Measurements from ENCODE around the gene PNKP.

The PNKP gene

DNA sequence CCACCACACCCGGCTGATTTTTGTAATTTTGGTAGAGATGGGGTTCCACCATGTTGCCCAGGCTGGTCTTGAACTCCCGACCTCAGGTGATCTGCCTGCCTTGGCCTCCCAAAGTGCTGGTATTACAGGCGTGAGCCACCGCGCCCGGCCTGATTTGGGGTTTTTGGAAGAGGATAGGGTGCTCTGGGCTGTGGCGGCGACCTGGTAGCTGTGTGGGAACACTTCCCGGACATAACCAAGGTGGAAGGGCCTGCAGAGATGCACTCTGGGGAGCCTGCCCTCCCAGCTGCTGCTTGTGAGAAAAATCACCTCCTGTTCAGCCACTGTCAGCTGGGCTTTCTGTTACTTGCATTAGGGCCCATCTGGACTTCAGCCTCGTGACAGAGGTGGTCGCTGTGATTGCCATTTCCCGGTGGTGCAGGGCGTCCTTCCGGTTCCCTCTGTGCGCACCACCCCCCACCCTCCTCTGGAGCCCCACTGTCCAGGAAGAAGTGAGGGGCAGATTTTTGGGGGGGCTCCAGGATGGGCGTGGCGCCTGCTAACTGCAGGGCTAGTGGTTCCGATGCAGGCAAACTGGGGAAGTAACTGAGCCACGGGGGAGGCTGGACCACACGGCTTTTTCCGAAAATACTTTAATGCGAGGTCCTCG, 21.8 kb upstream of the PNKP start:
- Histone ChIP-seq H3K27me3 (ENCODE audit: control insufficient read depth, insufficient read depth, low read length) (peaks cover 5% of the 10 kb centered on the region; the same call in 1 of the 2 replicates), H3K36me3 (ENCODE audit: control insufficient read depth, insufficient read depth, low read length) (peaks cover 19% of the 10 kb centered on the region), H3K9ac (ENCODE audit: low read depth, low read length) (no peak overlapping the region), H3K4me3 (ENCODE audit: low read depth, low read length) (no peak overlapping the region), H3K9me3 (ENCODE audit: control insufficient read depth, insufficient read depth, low read length) (no peaks in the 10 kb centered on the region), H3K4me1 (ENCODE audit: control insufficient read depth, insufficient read depth, low read length) (peaks cover 6% of the 10 kb centered on the region; the same call in 1 of the 2 replicates), H3K27ac (ENCODE audit: low read depth, low read length) (no peak overlapping the region)

DNA sequence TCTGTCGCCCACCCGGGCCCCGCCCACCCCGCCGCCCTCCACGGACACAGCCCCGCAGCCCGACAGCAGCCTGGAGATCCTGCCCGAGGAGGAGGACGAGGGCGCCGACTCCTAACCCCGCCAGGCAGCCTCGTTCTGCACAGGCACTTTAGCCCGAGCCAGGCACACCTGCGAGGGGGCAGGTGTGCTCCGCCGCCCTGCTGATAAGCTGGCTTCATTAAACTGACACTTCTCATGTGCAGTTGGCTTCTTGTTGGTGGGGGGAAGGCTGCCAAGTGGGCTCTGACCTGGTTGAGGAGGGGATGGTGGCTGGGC, 21.1 kb upstream of the PNKP start:
- H3K27me3 ChIP-seq (ENCODE audit: control insufficient read depth, insufficient read depth, low read length) = peaks cover 5% of the 10 kb centered on the region; the same call in 1 of the 2 replicates
- H3K4me1 ChIP-seq (ENCODE audit: control insufficient read depth, insufficient read depth, low read length) = peaks cover 6% of the 10 kb centered on the region; the same call in 1 of the 2 replicates
- H3K4me3 ChIP-seq (ENCODE audit: low read depth, low read length) = no peak overlapping the region
- no peak overlapping the region for H3K9ac ChIP-seq (ENCODE audit: low read depth, low read length)
- no peak overlapping the region for H3K27ac ChIP-seq (ENCODE audit: low read depth, low read length)
- H3K36me3 ChIP-seq (ENCODE audit: control insufficient read depth, insufficient read depth, low read length) = peaks cover 26% of the 10 kb centered on the region
- no peaks in the 10 kb centered on the region for H3K9me3 ChIP-seq (ENCODE audit: control insufficient read depth, insufficient read depth, low read length)

DNA sequence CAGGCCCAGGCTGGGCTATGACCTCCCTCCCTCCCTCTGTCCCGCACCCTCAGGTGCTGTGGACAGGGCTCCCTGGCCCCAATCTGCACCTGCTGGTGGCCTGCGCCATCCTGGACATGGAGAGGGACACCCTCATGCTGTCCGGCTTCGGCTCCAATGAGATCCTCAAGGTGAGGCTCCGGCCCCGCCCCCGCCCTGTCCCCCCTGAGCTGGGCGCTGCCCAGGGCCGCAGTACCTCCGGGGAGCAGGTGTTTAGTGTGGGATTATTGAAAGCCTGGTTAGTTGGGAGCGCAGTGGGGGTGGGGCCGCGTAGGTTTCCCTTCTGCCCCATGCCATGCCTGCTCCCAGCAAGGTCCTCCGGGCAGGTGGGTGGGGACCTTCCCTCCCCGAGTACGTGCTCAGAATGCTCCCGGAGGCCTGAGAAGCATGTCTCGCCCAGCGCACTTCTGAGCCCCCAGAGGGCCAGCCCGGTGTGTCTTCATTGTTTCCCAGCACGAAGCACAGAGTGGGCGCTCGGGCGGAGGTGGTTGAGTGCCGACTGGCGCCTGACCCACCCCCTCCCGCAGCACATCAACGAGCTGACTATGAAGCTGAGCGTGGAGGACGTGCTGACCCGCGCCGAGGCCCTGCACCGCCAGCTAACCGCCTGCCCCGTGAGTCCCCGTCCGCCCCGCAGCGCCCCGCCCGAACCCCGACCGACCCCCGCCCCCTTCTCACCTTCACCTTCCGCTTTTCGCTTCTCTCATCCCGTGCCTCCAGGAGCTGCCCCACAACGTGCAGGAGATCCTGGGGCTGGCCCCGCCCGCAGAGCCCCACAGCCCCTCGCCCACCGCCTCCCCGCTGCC, 20.5 kb upstream of the PNKP start:
- Histone ChIP-seq H3K9ac (ENCODE audit: low read depth, low read length) (no peak overlapping the region), H3K27me3 (ENCODE audit: control insufficient read depth, insufficient read depth, low read length) (peaks cover 5% of the 10 kb centered on the region; the same call in 1 of the 2 replicates), H3K4me1 (ENCODE audit: control insufficient read depth, insufficient read depth, low read length) (peaks cover 6% of the 10 kb centered on the region; the same call in 1 of the 2 replicates), H3K4me3 (ENCODE audit: low read depth, low read length) (no peak overlapping the region), H3K9me3 (ENCODE audit: control insufficient read depth, insufficient read depth, low read length) (no peaks in the 10 kb centered on the region), H3K36me3 (ENCODE audit: control insufficient read depth, insufficient read depth, low read length) (peaks cover 32% of the 10 kb centered on the region), H3K27ac (ENCODE audit: low read depth, low read length) (no peak overlapping the region)

DNA sequence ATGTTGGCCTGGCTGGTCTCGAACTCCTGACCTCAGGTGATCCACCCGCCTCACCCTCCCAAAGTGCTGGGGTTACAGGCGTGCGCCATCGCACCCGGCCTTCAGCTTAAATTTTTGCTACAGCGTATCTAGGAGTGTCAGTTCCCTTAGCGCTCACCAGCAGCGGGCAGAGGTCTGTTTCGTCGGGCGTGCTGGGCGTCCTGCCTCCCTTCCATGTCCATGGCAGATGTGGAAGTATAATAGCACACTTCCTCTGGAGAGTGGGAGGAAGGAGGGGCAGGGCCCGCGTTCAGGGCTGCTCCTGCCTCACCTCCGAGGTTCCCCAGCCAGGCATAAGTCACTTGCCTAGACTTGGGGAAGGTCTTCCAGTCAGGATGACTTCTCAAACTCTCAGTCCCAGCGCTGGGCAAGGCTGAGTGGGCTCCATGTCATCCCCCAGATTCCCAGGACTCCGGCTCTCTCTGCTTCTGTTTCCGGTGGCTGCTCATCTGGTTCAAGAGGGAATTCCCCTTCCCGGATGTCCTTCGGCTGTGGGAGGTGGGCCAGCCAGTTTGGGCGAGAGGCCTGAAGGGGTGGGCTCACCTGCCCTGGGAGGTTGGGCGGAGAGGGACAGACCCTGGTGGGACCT, 19.8 kb upstream of the PNKP start:
- H3K9me3 ChIP-seq (ENCODE audit: control insufficient read depth, insufficient read depth, low read length) = no peaks in the 10 kb centered on the region
- peaks cover 39% of the 10 kb centered on the region for H3K36me3 ChIP-seq (ENCODE audit: control insufficient read depth, insufficient read depth, low read length)
- H3K4me1 ChIP-seq (ENCODE audit: control insufficient read depth, insufficient read depth, low read length) = peaks cover 6% of the 10 kb centered on the region; the same call in 1 of the 2 replicates
- no peak overlapping the region for H3K27ac ChIP-seq (ENCODE audit: low read depth, low read length)
- no peak overlapping the region for H3K9ac ChIP-seq (ENCODE audit: low read depth, low read length)
- H3K4me3 ChIP-seq (ENCODE audit: low read depth, low read length) = no peak overlapping the region
- peaks cover 5% of the 10 kb centered on the region; the same call in 1 of the 2 replicates for H3K27me3 ChIP-seq (ENCODE audit: control insufficient read depth, insufficient read depth, low read length)

DNA sequence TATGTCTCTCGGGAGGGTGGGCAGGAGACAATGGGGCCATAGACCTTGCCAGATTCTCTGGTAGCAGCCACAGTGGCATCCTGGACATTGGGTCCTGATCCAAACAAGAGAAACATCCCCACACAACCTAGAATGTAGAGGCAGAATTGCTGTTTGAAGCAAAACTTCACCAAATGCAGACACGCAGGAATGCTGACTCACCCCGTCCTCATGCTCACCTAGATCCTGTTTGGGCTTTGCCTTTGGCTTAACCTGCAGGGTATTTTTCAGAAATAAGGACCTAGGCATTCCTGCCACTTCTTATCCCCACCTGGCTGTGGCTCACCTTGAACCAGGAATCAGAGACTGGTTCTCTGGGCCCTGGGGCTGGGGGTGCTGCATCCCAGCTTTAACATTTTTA, 17.4 kb upstream of the PNKP start:
- H3K27ac ChIP-seq (ENCODE audit: low read depth, low read length) = peak overlapping the region; percentile 5
- no peaks in the 10 kb centered on the region for H3K4me1 ChIP-seq (ENCODE audit: control insufficient read depth, insufficient read depth, low read length)

DNA sequence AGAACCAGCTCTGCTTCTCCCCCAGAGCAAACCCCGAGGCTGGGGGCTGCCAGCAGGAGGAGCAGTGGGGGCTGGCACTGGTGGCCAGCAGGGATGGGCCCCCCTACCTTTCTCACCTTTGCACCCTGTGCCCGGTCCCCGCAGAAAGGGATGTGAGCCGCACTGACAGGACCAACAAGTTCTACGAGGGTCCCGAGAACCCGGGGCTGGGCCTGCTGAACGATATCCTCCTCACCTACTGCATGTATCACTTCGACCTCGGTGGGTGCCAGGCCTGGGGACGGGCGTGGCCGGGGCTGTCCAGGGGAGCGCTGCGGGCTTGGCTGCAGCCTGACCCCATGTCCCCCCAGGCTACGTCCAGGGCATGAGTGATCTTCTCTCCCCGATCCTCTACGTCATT, 16.7 kb upstream of the PNKP start:
- H3K4me1 ChIP-seq (ENCODE audit: control insufficient read depth, insufficient read depth, low read length) = peaks cover 2% of the 10 kb centered on the region; the same call in 1 of the 2 replicates
- H3K4me3 ChIP-seq (ENCODE audit: low read depth, low read length) = no peak overlapping the region
- H3K36me3 ChIP-seq (ENCODE audit: control insufficient read depth, insufficient read depth, low read length) = peaks cover 68% of the 10 kb centered on the region
- no peak overlapping the region for H3K9ac ChIP-seq (ENCODE audit: low read depth, low read length)
- no peak overlapping the region for H3K27ac ChIP-seq (ENCODE audit: low read depth, low read length)
- H3K9me3 ChIP-seq (ENCODE audit: control insufficient read depth, insufficient read depth, low read length) = no peaks in the 10 kb centered on the region
- H3K27me3 ChIP-seq (ENCODE audit: control insufficient read depth, insufficient read depth, low read length) = peaks cover under 1% of the 10 kb centered on the region; the same call in 1 of the 2 replicates

More for the DNA sequence above, 17.4 kb upstream of the PNKP start:
- Histone ChIP-seq H3K9ac (ENCODE audit: low read depth, low read length) (no peak overlapping the region), H3K4me3 (ENCODE audit: low read depth, low read length) (no peak overlapping the region), H3K27me3 (ENCODE audit: control insufficient read depth, insufficient read depth, low read length) (peaks cover 5% of the 10 kb centered on the region; the same call in 1 of the 2 replicates), H3K9me3 (ENCODE audit: control insufficient read depth, insufficient read depth, low read length) (no peaks in the 10 kb centered on the region), H3K36me3 (ENCODE audit: control insufficient read depth, insufficient read depth, low read length) (peaks cover 62% of the 10 kb centered on the region)

DNA sequence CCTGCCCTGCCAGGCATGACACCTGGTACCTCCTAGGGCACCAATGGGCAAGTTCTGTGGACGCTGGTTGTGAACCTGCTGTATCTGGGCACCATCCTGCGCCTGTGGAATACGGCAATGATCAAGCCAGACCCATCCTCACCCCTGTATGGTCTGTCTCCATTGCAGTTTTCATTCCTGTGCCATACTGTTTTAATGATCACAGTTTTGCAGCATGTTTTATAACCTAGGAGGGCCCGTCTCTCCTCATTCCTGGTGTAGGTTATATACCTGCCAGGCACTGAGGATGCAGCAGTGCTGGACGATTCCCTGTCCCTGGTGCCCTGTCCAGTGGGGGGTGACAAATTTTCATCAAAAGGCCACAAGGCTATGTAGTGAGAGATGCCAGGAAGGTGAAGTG, 15.7 kb upstream of the PNKP start:
- H3K4me1 ChIP-seq (ENCODE audit: control insufficient read depth, insufficient read depth, low read length) = peaks cover 10% of the 10 kb centered on the region; the same call in 1 of the 2 replicates
- H3K9ac ChIP-seq (ENCODE audit: low read depth, low read length) = no peak overlapping the region
- H3K36me3 ChIP-seq (ENCODE audit: control insufficient read depth, insufficient read depth, low read length) = peaks cover 72% of the 10 kb centered on the region
- no peaks in the 10 kb centered on the region for H3K9me3 ChIP-seq (ENCODE audit: control insufficient read depth, insufficient read depth, low read length)
- no peak overlapping the region for H3K27ac ChIP-seq (ENCODE audit: low read depth, low read length)
- no peaks in the 10 kb centered on the region for H3K27me3 ChIP-seq (ENCODE audit: control insufficient read depth, insufficient read depth, low read length)
- no peak overlapping the region for H3K4me3 ChIP-seq (ENCODE audit: low read depth, low read length)

DNA sequence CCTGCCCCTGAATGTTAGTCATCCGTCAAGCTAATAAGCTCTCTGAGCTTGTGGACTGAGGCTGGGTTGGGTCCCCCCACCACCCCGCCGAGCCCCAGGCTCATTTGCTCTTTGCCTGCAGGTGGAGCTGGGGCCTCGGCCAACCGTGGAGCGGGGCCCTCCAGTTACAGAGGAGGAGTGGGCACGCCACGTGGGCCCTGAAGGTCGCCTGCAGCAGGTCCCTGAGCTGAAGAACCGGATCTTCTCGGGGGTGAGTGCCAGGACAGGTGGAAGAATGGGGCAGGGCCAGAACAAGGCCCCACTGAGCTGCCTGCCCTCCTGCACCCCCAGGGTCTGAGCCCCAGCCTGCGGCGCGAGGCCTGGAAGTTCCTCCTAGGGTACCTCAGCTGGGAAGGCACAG, 15.3 kb upstream of the PNKP start:
- Histone ChIP-seq H3K9ac (ENCODE audit: low read depth, low read length) (no peak overlapping the region), H3K36me3 (ENCODE audit: control insufficient read depth, insufficient read depth, low read length) (peaks cover 72% of the 10 kb centered on the region), H3K4me1 (ENCODE audit: control insufficient read depth, insufficient read depth, low read length) (peaks cover 10% of the 10 kb centered on the region; the same call in 1 of the 2 replicates), H3K27me3 (ENCODE audit: control insufficient read depth, insufficient read depth, low read length) (no peaks in the 10 kb centered on the region), H3K27ac (ENCODE audit: low read depth, low read length) (no peak overlapping the region), H3K9me3 (ENCODE audit: control insufficient read depth, insufficient read depth, low read length) (no peaks in the 10 kb centered on the region), H3K4me3 (ENCODE audit: low read depth, low read length) (no peak overlapping the region)

DNA sequence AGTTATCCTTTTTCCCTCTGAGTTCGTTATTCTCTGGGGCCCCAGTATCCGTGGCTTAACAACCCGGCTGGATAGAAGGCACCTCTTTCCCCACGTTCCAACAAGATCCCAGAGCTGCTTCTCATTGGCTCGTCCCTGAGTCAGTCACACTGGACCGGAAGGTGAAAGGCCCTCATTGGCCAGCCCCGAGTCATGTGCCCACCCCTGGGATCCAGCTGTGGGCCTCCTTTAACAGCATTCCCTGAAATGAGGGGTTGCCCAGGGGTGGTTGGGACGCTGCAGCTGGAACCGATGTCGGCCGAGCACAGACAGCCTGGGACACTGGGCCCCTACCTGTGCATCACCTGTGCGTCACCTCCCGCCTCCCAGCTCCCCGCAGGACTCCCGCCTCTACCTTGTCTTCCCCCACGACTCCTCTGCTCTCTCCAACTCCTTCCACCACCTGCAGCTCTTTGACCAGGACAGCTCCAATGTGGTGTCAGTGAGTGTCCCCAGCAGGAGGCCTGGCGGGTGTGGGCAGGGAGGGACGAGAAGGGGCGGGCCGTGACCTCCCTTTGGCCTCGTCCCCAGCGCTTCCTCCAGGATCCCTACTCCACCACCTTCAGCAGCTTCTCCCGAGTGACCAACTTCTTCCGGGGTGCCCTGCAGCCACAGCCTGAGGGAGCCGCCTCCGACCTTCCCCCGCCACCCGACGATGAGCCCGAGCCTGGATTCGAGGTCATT, 14.5 kb upstream of the PNKP start:
- H3K27me3 ChIP-seq (ENCODE audit: control insufficient read depth, insufficient read depth, low read length) = no peaks in the 10 kb centered on the region
- no peak overlapping the region for H3K9ac ChIP-seq (ENCODE audit: low read depth, low read length)
- H3K27ac ChIP-seq (ENCODE audit: low read depth, low read length) = no peak overlapping the region
- peaks cover 10% of the 10 kb centered on the region; the same call in 1 of the 2 replicates for H3K4me1 ChIP-seq (ENCODE audit: control insufficient read depth, insufficient read depth, low read length)
- H3K9me3 ChIP-seq (ENCODE audit: control insufficient read depth, insufficient read depth, low read length) = no peaks in the 10 kb centered on the region
- H3K4me3 ChIP-seq (ENCODE audit: low read depth, low read length) = no peak overlapping the region
- H3K36me3 ChIP-seq (ENCODE audit: control insufficient read depth, insufficient read depth, low read length) = peaks cover 72% of the 10 kb centered on the region

DNA sequence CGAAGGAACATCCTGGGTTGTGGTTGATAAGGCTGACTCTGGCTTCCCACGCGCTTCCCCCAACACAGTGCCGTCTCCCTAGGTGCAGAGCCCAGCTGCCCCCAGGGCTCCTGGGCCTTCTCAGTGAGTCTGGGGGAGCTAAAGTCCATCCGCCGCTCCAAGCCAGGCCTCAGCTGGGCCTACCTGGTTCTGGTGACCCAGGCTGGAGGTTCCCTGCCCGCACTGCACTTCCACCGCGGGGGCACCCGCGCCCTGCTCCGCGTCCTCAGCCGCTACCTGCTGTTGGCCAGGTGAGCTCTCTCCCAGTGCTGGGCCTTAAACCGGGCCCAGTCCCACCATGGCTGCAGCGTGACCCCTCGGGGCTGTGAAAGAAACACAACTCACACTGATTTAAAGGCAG, 13.8 kb upstream of the PNKP start:
- H3K9ac ChIP-seq (ENCODE audit: low read depth, low read length) = no peak overlapping the region
- no peak overlapping the region for H3K4me3 ChIP-seq (ENCODE audit: low read depth, low read length)
- H3K27ac ChIP-seq (ENCODE audit: low read depth, low read length) = no peak overlapping the region
- no peaks in the 10 kb centered on the region for H3K27me3 ChIP-seq (ENCODE audit: control insufficient read depth, insufficient read depth, low read length)
- H3K9me3 ChIP-seq (ENCODE audit: control insufficient read depth, insufficient read depth, low read length) = no peaks in the 10 kb centered on the region
- peaks cover 10% of the 10 kb centered on the region; the same call in 1 of the 2 replicates for H3K4me1 ChIP-seq (ENCODE audit: control insufficient read depth, insufficient read depth, low read length)
- peaks cover 69% of the 10 kb centered on the region for H3K36me3 ChIP-seq (ENCODE audit: control insufficient read depth, insufficient read depth, low read length)
